GM08714 (cell line): ENCODE measurements around the gene MRGPRX2.

ENCODE experiments used
- H3K4me3 ChIP-seq: fragments of 200-500 bp; sonication (Bioruptor generic); 2 replicates; pipeline ENCODE4 v1.5.1; 2014; ENCODE audit warnings: mild to moderate bottlenecking, low read length, inconsistent platforms
- ZNF274 ChIP-seq: IDR thresholded peaks from 2 replicates; pipeline ENCODE4 v1.6.1; 2012; ENCODE audit warnings: mild to moderate bottlenecking, low read depth, low read length

Gene MRGPRX2

GRCh38 chr11:19053909-19054308 lies 6.6 kb downstream of the MRGPRX2 start:
- no peak for TF ChIP-seq ZNF274
- H3K4me3 ChIP-seq = no peak overlapping the region

- no peak for TF ChIP-seq ZNF274
Observed at GRCh38 chr11:19050281-19050680, 10.2 kb downstream of the MRGPRX2 start.

GRCh38 chr11:19049351-19049750 lies 11.2 kb downstream of the MRGPRX2 start:
- H3K4me3 ChIP-seq = no peak overlapping the region
- TF ChIP-seq ZNF274 = no peak

More at GRCh38 chr11:19050281-19050680, 10.2 kb downstream of the MRGPRX2 start:
- no peak overlapping the region for H3K4me3 ChIP-seq

GRCh38 chr11:19040051-19040450 lies 20.5 kb downstream of the MRGPRX2 start:
- no peak overlapping the region for H3K4me3 ChIP-seq
- TF ChIP-seq ZNF274 = no peak

- no peak for TF ChIP-seq ZNF274
- H3K4me3 ChIP-seq = no peak overlapping the region
Observed at GRCh38 chr11:19039409-19039808, 21.1 kb downstream of the MRGPRX2 start.

- H3K4me3 ChIP-seq = no peak overlapping the region
- TF ChIP-seq ZNF274 = no peak
Observed at GRCh38 chr11:19032990-19033389, 27.5 kb downstream of the MRGPRX2 start.

- no peak overlapping the region for H3K4me3 ChIP-seq
- no peak for TF ChIP-seq ZNF274
Observed at GRCh38 chr11:19027829-19028595, 32.5 kb downstream of the MRGPRX2 start.

- TF ChIP-seq ZNF274 = no peak
- no peak overlapping the region for H3K4me3 ChIP-seq
Observed at GRCh38 chr11:19026862-19027261, 33.7 kb downstream of the MRGPRX2 start.

- TF ChIP-seq ZNF274 = no peak
- H3K4me3 ChIP-seq = no peak overlapping the region
Observed at GRCh38 chr11:19025481-19026406, 34.8 kb downstream of the MRGPRX2 start.

- TF ChIP-seq ZNF274 = no peak
- no peak overlapping the region for H3K4me3 ChIP-seq
Observed at GRCh38 chr11:19020831-19021230, 39.7 kb downstream of the MRGPRX2 start.

GRCh38 chr11:19018901-19019300 lies 41.6 kb downstream of the MRGPRX2 start:
- TF ChIP-seq ZNF274 = no peak
- no peak overlapping the region for H3K4me3 ChIP-seq

- H3K4me3 ChIP-seq = no peak overlapping the region
- no peak for TF ChIP-seq ZNF274
Observed at GRCh38 chr11:19013181-19013857, 47.2 kb downstream of the MRGPRX2 start.

GRCh38 chr11:19012636-19013035 lies 47.9 kb downstream of the MRGPRX2 start:
- TF ChIP-seq ZNF274 = no peak
- H3K4me3 ChIP-seq = no peak overlapping the region
